ENCODE results near the gene TRIM27.
"Not testable (repeated sequence)": the region's sequence is repeated elsewhere in the genome, so short reads cannot be mapped to it uniquely, and the experiment has no call there.

Gene TRIM27

DNA sequence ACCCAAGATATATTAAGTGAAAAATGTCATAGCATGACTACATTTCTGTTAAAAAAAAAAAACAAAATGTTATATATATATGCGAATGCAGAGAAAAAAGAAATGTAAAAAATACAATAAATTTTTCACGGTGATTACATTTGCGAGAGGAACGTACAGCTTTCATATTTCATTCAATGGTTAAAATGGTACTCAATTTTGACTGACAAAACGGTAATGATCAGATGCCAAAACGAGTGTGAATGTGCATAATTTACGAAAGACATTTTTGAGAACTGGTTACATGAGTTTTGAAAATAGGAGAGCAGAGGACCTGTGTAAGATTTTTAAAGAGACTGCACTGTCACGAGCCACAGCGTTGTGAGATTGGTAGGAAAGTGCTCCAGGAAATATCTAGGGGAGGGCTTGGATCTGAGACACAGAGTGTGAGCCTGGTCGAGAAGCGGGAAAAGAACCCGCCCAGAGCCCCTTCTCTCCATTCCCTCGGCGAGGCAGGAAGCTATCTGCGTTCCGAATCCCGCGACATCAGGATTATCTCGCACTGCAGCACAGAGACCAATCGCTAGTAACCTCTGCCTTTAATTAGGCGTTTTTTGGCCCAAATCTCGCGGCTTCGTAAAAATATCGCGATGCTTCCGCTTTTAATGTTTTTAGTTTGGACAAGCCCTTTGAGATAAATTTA lies 28.5 kb downstream of the TRIM27 start:
- DNase-seq, result peak; percentile 93

- DNase-seq, result no peak
Observed at GRCh38 chr6:28893172-28893799, 30.5 kb downstream of the TRIM27 start.

DNA sequence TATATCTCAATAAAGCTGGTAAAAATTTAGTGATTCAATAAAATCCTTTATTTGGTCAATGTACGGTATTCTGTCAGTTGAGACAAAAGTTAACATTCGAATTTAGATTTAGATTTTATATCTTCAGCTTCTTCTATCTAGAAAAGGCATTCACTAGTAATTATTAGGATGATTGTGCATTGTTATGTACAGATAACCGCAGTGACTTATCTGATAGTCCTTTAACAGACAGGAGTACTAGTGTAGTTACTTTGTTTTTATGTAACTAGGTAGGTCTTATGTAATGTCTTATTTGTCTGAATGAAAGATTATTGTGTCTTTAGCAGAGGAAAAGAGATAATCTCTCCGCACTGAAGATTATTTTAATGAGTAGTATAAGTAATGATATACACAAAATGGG lies 31.3 kb downstream of the TRIM27 start:
- no peak for DNase-seq

- no peak for DNase-seq
Observed at GRCh38 chr6:28887796-28888496, 35.8 kb downstream of the TRIM27 start.

DNA sequence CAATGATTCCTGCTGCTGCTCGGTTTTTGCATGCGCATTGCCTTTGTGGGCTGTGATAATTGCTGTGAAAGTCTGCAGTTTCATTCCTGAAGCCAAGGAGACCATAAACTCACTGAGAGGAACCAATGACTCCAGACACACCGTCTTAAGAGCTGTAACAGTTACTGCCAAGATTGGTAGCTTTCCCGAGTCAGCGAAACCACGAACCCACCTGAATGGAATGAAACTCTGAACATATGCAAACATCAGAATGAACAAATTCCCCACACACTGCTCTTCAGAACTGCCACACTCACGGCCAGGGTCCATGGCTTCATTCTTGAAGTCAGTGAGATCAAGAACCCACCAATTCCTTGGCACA lies 37.7 kb downstream of the TRIM27 start:
- no peak for DNase-seq

DNA sequence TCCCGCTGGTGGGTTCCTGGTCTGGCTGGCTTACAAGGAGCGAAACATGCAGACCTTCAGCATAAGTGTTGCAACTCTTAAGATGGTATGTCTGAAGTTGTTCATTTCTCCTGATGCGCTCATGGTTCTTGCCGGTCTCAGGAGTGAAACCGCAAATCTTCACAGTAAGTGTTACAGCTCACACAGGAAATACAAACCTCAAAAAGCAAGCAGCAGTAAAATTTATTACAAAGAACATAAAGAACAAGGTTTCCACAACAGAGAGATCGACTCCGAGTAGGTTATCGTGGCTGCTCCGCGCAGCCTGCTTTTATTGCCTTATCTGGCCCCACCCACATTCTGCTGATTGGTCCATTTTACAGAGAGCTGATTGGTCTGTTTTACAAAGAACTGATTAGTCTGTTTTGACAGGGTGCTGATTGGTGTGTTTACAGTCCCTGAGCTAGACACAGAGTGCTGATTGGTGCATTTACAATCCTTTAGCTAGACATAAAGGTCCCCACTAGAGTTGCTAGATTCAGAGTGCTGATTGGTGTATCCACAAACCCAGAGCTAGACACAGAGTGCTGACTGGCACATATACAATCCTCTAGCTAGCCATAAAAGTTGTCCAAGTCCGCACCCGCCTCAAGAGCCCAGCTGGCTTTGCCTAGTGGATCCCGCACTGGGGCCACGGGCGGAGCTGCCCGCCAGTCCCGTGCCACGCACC lies 39.2 kb downstream of the TRIM27 start:
- DNase-seq, result no peak

GRCh38 chr6:28880894-28881780 lies 42.6 kb downstream of the TRIM27 start:
- DNase-seq, result peak; percentile 3

GRCh38 chr6:28880519-28880893 lies 43.3 kb downstream of the TRIM27 start:
- DNase-seq, result no peak

DNA sequence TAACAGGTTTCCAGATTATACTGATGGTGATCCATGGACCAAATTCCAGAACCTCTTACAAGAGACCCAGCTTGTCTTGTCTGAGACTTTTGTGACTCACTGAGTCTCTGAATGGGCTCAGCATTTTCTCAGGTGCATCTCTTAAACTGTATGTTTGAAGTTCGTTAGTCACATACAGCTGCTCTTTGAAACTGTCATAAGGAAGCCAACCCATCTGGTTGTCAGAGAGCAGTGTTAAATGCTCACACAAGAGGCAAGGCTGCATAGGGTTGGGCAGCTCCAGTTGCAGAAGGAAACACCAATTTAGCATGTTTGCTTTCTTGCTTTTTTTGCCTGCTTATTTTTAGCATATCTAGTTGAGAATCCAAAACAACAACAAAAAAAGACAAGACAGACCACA lies 47.1 kb downstream of the TRIM27 start:
- no peak for DNase-seq

- DNase-seq, result no peak
Observed at GRCh38 chr6:28875191-28875747, 48.5 kb downstream of the TRIM27 start.

GRCh38 chr6:28872157-28872817 lies 51.5 kb downstream of the TRIM27 start:
- not testable (repeated sequence) for DNase-seq

DNA sequence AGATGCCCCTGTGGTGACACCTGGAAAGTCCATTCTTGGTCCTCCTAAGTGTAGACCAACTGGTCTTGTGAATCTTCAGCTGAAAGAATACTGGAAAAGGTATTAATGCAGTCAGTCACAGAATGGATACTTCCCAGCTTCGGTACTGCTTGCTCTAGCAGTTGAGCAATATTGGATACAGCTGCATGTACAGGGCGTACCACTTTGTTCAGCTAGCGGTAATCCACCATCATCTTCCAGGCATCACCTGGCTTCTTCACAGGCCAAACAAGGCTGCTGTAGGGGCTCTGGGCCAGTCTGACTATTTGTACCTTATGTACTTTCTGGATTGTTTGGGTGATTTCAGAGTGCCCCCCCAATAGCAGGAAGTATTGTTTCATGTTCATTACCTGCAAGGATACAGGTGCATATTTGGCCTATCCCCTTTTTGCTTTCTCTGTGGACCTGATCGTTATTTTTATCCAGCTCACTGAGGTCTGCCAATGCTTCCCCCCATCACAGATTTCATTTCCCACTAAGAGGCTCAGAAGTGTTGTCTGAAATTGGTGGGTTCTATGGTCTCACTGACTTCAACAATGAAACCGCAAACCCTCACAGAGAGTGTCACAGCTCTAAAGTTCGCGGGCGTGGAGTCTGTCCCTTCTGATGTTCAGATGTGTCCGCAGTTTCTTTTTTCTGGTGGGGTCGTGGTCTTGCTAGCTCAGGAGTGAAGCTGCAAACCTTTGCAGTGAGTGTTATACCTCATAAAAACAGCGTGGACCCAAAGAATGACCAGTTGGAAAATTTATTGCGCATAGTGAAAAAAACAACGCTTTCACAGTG lies 52.2 kb downstream of the TRIM27 start:
- no peak for DNase-seq

- DNase-seq, result no peak
Observed at GRCh38 chr6:28868873-28869272, 54.9 kb downstream of the TRIM27 start.

- DNase-seq, result no peak
Observed at GRCh38 chr6:28867086-28867409, 56.7 kb downstream of the TRIM27 start.

DNA sequence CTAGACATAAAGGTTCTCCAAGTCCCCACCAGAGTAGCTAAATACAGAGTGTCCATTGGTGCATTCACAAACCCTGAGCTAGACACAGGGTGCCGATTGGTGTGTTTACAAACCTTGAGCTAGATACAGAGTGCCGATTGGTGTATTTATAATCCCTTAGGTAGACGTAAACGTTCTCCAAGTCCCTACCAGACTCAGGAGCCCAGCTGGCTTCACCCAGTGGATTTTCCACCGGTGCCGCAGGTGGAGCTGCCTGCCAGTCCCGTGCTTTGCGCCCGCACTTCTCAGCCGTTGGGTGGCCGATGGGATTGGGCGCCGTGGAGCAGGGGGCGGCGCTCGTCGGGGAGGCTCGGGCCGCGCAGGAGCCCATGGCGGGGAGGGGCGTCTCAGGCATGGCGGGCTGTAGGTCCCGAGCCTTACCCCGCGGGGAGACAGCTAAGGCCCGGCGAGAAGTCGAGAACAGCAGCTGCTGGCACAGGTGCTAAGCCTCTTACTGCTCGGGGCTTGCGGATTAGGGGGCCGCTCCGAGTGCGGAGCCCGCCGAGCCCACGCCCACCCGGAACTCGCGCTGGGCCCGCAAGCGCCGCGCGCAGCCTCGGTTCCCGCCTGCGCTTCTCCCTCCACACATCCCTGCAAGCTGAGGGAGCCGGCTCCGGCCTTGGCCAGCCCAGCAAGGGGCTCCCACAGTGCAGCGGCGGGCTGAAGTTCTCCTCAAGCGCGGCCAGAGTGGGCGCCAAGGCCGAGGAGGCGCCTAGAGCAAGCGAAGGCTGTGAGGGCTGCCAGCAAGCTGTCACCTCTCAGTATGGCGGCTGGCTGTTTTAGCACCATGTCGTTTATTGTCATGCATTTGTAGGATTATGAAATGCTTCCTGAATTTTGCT lies 57.3 kb downstream of the TRIM27 start:
- DNase-seq, result peak; percentile 29

DNA sequence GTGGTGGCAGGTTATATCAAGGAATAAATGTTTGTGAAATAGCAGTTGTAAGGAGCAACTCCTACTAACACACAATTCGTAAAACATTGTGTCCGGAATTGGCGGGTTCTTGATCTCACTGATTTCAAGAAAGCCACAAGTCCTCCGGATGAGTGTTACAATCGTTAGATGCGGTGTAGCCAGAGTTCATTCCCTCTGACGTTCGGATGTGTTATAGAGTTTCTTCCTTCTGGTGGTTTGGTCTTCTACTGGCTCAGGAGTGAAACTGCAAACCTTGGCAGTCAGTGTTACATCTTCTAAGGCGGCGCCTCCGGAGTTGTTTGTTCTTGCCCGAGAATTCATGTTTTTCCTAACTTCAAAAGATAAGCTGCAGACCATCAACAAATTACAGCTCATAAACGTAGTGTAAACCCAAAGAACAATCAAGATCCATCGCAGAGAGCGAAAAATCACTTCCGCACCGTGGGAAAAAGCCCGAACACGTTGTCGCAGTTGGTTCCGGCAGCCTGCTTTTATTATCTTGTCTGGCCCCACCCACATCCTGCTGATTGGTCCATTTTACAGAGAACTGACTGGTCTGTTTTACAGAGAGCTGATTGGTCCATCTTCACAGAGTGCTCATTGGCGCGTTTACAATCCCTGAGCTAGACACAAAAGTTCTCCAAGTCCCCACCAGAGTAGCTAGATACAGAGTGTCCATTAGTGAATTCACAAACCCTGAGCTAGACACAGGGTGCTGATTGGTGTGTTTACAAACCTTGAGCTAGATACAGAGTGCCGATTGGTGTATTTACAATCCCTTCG lies 58.2 kb downstream of the TRIM27 start:
- no peak for DNase-seq

GRCh38 chr6:28864326-28864923 lies 59.4 kb downstream of the TRIM27 start:
- DNase-seq, result no peak

GRCh38 chr6:28863604-28864325 lies 60.0 kb downstream of the TRIM27 start:
- DNase-seq, result peak; percentile 50
